H1 (cell line): ENCODE data around the gene HMCES. TPM values are rescaled to one million over a fixed set of nuclear protein-coding genes. Genes with fewer than 3 reads are reported as not detected.

Experiments
- EGR1 ChIP-seq: IDR thresholded peaks from 2 replicates; pipeline ENCODE4 v1.6.1; 2011; ENCODE audit warnings: low read depth, low read length, borderline replicate concordance
- HDAC2 ChIP-seq, 2 experiments: fragments of 300-600 bp in 1 of 2; sonication (generic) in 1 of 2; IDR thresholded peaks; 2 replicates each; pipeline ENCODE4 v1.6.1; 2011 to 2012; ENCODE audit warnings: low read depth in 2 of 2, low read length in 2 of 2, mild to moderate bottlenecking in 2 of 2, moderate library complexity in 2 of 2, borderline replicate concordance in 1 of 2, inconsistent platforms in 1 of 2
- HDAC6 ChIP-seq: IDR thresholded peaks from one replicate; pipeline ENCODE4 v1.7.1; 2012; ENCODE audit warnings: low read depth, mild to moderate bottlenecking, inconsistent platforms, low read length, moderate library complexity
- SIRT6 ChIP-seq: IDR thresholded peaks from one replicate; pipeline ENCODE4 v1.7.1; 2012; ENCODE audit warnings: low read length, inconsistent platforms
- SP1 ChIP-seq: IDR thresholded peaks from 2 replicates; pipeline ENCODE4 v1.6.1; 2011; ENCODE audit warnings: low read depth, low read length
- polyA plus RNA-seq, 7 experiments: library from polyadenylated mRNA; depleted of rRNA in 3 of 7; stranded (reverse) in 5 of 7; unstranded in 2 of 7; fragments of >200 nt in 5 of 7; fragments of 200-250 nt in 2 of 7; gene quantifications; 1 replicate in 5 of 7; 2 replicates in 1 of 7; 4 replicates in 1 of 7; pipeline versions ENCODE4 v1.2.1 to v1.2.3, GENCODE V29; 2011 to 2013; ENCODE audit warnings: missing spikeins in 2 of 7, mixed read lengths in 2 of 7
- total RNA-seq: library from RNA; stranded (reverse); fragmentation: NEBNext Ultra II Directional; extraction: Animal tissue kit (Norgen Biotek cat#: 25700); gene quantifications from 2 replicates; pipeline ENCODE4 v1.2.1, GENCODE V29; 2021

Gene HMCES
- total and polyA plus RNA-seq, 2 of the 8 experiments (the other 6 are each of a cell fraction or from before 2014, with no cell fraction given): 27.6 to 49.5 TPM

DNA sequence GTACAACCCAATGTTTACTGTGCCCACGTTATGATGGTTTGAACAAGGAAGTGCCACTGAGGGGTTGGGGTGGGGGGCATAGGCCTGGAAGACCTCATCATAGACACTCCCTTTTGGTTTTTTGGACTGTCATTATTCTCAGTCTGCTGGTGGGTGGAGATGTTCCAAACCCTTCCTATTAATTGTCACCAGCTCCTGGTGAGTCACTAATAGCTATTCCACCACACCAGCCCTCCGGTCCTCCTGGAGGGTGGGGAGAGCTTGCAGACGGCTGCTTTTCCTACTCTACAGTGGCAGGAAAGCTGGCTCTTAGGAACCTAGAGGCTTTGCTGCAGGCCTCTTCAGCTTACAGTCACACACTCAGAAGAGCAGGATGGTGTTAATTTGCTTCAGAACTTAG, 38.2 kb upstream of the HMCES start (continued):
- TF ChIP-seq HDAC2 (IDR thresholded peaks at IDR 0.05; ENCODE audit: borderline replicate concordance in 1 of 2, low read depth in 2 of 2, low read length in 2 of 2): no peak
- TF ChIP-seq SIRT6: no peak
- no peak for TF ChIP-seq HDAC6
- no peak for TF ChIP-seq SP1
- TF ChIP-seq EGR1: no peak
